CD4-positive, alpha-beta T cell (primary cell): ENCODE results near the gene HELT. TPM values are rescaled to one million over a fixed set of nuclear protein-coding genes. Genes with fewer than 3 reads are reported as not detected.

ENCODE experiments used
- ATAC-seq: fragments of 200-7000 bp; cut with Tn5 transposase; one replicate; pipeline ENCODE4 v1.10.0; 2022; ENCODE audit warnings: mild to moderate bottlenecking; ENCODE audit not compliant: poor library complexity
- CTCF ChIA-PET: fragments of 350-600 bp; sonication (Branson Sonifier 250); formaldehyde crosslinking; loops from one replicate; lab custom pipeline; 2021; ENCODE audit warnings: antibody characterized with exemption, inconsistent platforms; lab: Charles Lee
- POLR2A ChIA-PET: fragments of 350-600 bp; sonication (Branson Sonifier 250); formaldehyde crosslinking; loops from one replicate; lab custom pipeline; 2021; ENCODE audit warnings: antibody characterized with exemption, inconsistent platforms; lab: Charles Lee
- DNase-seq, 14 experiments: peaks; one replicate each; pipeline ENCODE4 v3.0.0-alpha.2; 2013 to 2020; ENCODE audit warnings: mixed read lengths in 2 of 14
- H3K27ac ChIP-seq, 2 donors: one replicate each; pipeline versions ENCODE4 v1.5.1 to v1.7.0; 2013; ENCODE audit warnings: low read length in 2 of 2, low read depth in 1 of 2, mild to moderate bottlenecking in 1 of 2
- H3K27me3 ChIP-seq, 2 experiments: 1 replicate in 1 of 2; 2 replicates in 1 of 2; pipeline versions ENCODE4 v1.6.1 to v1.7.0; 2013; ENCODE audit warnings: low read length in 2 of 2, control low read depth in 1 of 2, mild to moderate bottlenecking in 1 of 2, moderate library complexity in 1 of 2; ENCODE audit not compliant: insufficient read depth in 2 of 2, control insufficient read depth in 1 of 2
- H3K36me3 ChIP-seq: one replicate; pipeline ENCODE4 v1.6.1; 2013; ENCODE audit warnings: low read length, control low read depth; ENCODE audit not compliant: insufficient read depth
- H3K4me1 ChIP-seq: one replicate; pipeline ENCODE4 v1.6.1; 2013; ENCODE audit warnings: low read length, control low read depth; ENCODE audit not compliant: insufficient read depth
- H3K4me3 ChIP-seq: one replicate; pipeline ENCODE4 v1.5.1; 2013; ENCODE audit warnings: mild to moderate bottlenecking, low read length, moderate library complexity
- H3K9me3 ChIP-seq, 2 experiments: 1 replicate in 1 of 2; 2 replicates in 1 of 2; pipeline versions ENCODE4 v1.6.1 to v1.7.0; 2013; ENCODE audit warnings: low read length in 2 of 2, mild to moderate bottlenecking in 2 of 2, control low read depth in 1 of 2, moderate library complexity in 1 of 2; ENCODE audit not compliant: control insufficient read depth in 1 of 2, insufficient read depth in 1 of 2
- H3K27ac Mint-ChIP-seq: one replicate; pipeline ENCODE4 v1.8.0; 2020; ENCODE audit warnings: mixed read lengths
- H3K27me3 Mint-ChIP-seq: one replicate; pipeline ENCODE4 v1.8.0; 2021; ENCODE audit warnings: mixed read lengths
- H3K36me3 Mint-ChIP-seq: one replicate; pipeline ENCODE4 v1.8.0; 2021; ENCODE audit warnings: low read depth, mixed read lengths
- H3K4me1 Mint-ChIP-seq: one replicate; pipeline ENCODE4 v1.8.0; 2021; ENCODE audit warnings: low read depth, mixed read lengths
- H3K4me3 Mint-ChIP-seq: one replicate; pipeline ENCODE4 v1.8.0; 2020; ENCODE audit warnings: mild to moderate bottlenecking, mixed read lengths
- H3K9me3 Mint-ChIP-seq: one replicate; pipeline ENCODE4 v1.8.0; 2020; ENCODE audit warnings: mixed read lengths
- CTCF ChIP-seq: fragments of 200-600 bp; IDR thresholded peaks from one replicate; pipeline ENCODE4 v1.8.0; 2022; ENCODE audit warnings: antibody characterized with exemption, mild to moderate bottlenecking
- intact Hi-C, 2 experiments: fragments of 100-400 bp; cut with DNase I in 1 of 2; cut with micrococcal nuclease in 1 of 2; formaldehyde crosslinking; loops; one replicate each; pipeline versions ENCODE4 v1.15.1 to v1.9.0; 2023 to 2025; cut with DNase I, micrococcal nuclease
- total RNA-seq, 174 experiments: library from RNA in 2 of 174; stranded (reverse) in 2 of 174; gene quantifications; one replicate each; pipeline ENCODE4 v1.2.3 and lab custom pipeline; 2021 to 2026

The HELT gene
- total RNA-seq, 2 experiments from 2014 or later, result not detected

- Histone ChIP-seq H3K27ac (no peak overlapping the region), H3K27me3 (no peaks in the 10 kb centered on the region), H3K36me3 (no peaks in the 10 kb centered on the region), H3K9me3 (no peaks in the 10 kb centered on the region), H3K4me1 (no peaks in the 10 kb centered on the region), H3K4me3 (no peak overlapping the region)
- no peak for TF ChIP-seq CTCF
- no peaks in the 10 kb centered on the region for H3K4me1 Mint-ChIP-seq
- ChIA-PET POLR2A (no interaction called here), CTCF (no interaction called here)
- H3K4me3 Mint-ChIP-seq, result no peak overlapping the region
- H3K27ac Mint-ChIP-seq, result no peak overlapping the region
- H3K36me3 Mint-ChIP-seq, result no peaks in the 10 kb centered on the region
- ATAC-seq (no peak), DNase-seq (no peak)
- no peaks in the 10 kb centered on the region for H3K9me3 Mint-ChIP-seq
- intact Hi-C loops, result no loop called here
- no peaks in the 10 kb centered on the region for H3K27me3 Mint-ChIP-seq
These were observed 26.4 kb upstream of the HELT start for GRCh38 chr4:184991860-184992259.

- H3K4me1 ChIP-seq, result no peaks in the 10 kb centered on the region
- Mint-ChIP-seq H3K27me3 (no peaks in the 10 kb centered on the region), H3K4me3 (no peak overlapping the region), H3K4me1 (no peaks in the 10 kb centered on the region), H3K9me3 (no peaks in the 10 kb centered on the region), H3K27ac (no peak overlapping the region), H3K36me3 (no peaks in the 10 kb centered on the region)
- no peak for TF ChIP-seq CTCF
- DNase-seq (no peak), ATAC-seq (no peak)
- H3K4me3 ChIP-seq, result no peak overlapping the region
- ChIA-PET CTCF (no interaction called here), POLR2A (no interaction called here)
- no peaks in the 10 kb centered on the region for H3K27me3 ChIP-seq
- no peaks in the 10 kb centered on the region for H3K36me3 ChIP-seq
- intact Hi-C loops, result no loop called here
- H3K9me3 ChIP-seq, result no peaks in the 10 kb centered on the region
- H3K27ac ChIP-seq, result no peak overlapping the region
These were observed 25.9 kb upstream of the HELT start for GRCh38 chr4:184992422-184992821.

- H3K4me1 Mint-ChIP-seq, result no peaks in the 10 kb centered on the region
- H3K4me3 ChIP-seq, result no peak overlapping the region
- ATAC-seq, result no peak
- no peak overlapping the region for H3K4me3 Mint-ChIP-seq
- H3K9me3 Mint-ChIP-seq, result no peaks in the 10 kb centered on the region
- TF ChIP-seq CTCF, result no peak
- no peak overlapping the region for H3K27ac ChIP-seq
- DNase-seq, result no peak
- no peaks in the 10 kb centered on the region for H3K27me3 Mint-ChIP-seq
- no peak overlapping the region for H3K27ac Mint-ChIP-seq
- intact Hi-C loops, result no loop called here
- no peaks in the 10 kb centered on the region for H3K9me3 ChIP-seq
- H3K36me3 Mint-ChIP-seq, result no peaks in the 10 kb centered on the region
- no peaks in the 10 kb centered on the region for H3K4me1 ChIP-seq
- CTCF ChIA-PET, result no interaction called here
- no peaks in the 10 kb centered on the region for H3K27me3 ChIP-seq
- POLR2A ChIA-PET, result no interaction called here
- H3K36me3 ChIP-seq, result no peaks in the 10 kb centered on the region
These were observed 25.0 kb upstream of the HELT start for GRCh38 chr4:184993247-184993646.
